Epithelial cell of proximal tubule (primary cell): Measurements from ENCODE around the gene PIF1. TPM values are rescaled to one million over a fixed set of nuclear protein-coding genes. Genes with fewer than 3 reads are reported as not detected.
A peak's percentile ranks its signal among the peaks of the same experiment; 100 is the strongest.

Source experiments
- DNase-seq: peaks from one replicate; pipeline ENCODE4 v3.0.0-alpha.2; 2011; ENCODE audit warnings: low read depth
- H3K4me3 ChIP-seq: 2 replicates; pipeline ENCODE4 v1.5.1; 2011; ENCODE audit warnings: low read depth, mild to moderate bottlenecking, low read length
- total RNA-seq: library from RNA; depleted of rRNA; stranded (reverse); fragments of >200 nt; gene quantifications from 2 replicates; pipeline ENCODE4 v1.2.3, GENCODE V29; 2015
- TF ChIP-seq, protein P1 (sequence below): conservative IDR thresholded peaks from 2 replicates; pipeline ENCODE4 v1.5.1; 2012; ENCODE audit warnings: low read depth, mild to moderate bottlenecking, low read length

Gene PIF1
- total RNA-seq, result 23.3 and 27.6 TPM in 2 replicates

GRCh38 chr15:64825431-64826294 is at the start of gene PIF1:
PIF1 (minus strand) TSS chr15:64825647; CDS start chr15:64824335, 1,312 bp downstream.
- peak within 1 kb of the TSS; percentile 67 for H3K4me3 ChIP-seq
- TF ChIP-seq, protein P1, sequence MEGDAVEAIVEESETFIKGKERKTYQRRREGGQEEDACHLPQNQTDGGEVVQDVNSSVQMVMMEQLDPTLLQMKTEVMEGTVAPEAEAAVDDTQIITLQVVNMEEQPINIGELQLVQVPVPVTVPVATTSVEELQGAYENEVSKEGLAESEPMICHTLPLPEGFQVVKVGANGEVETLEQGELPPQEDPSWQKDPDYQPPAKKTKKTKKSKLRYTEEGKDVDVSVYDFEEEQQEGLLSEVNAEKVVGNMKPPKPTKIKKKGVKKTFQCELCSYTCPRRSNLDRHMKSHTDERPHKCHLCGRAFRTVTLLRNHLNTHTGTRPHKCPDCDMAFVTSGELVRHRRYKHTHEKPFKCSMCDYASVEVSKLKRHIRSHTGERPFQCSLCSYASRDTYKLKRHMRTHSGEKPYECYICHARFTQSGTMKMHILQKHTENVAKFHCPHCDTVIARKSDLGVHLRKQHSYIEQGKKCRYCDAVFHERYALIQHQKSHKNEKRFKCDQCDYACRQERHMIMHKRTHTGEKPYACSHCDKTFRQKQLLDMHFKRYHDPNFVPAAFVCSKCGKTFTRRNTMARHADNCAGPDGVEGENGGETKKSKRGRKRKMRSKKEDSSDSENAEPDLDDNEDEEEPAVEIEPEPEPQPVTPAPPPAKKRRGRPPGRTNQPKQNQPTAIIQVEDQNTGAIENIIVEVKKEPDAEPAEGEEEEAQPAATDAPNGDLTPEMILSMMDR, result no peak
- DNase-seq, result peak; percentile 92

- TF ChIP-seq, protein P1, result no peak
- DNase-seq, result no peak
- H3K4me3 ChIP-seq, result no peak overlapping the region
These were observed 44.9 kb upstream of the PIF1 start for GRCh38 chr15:64870353-64870752.

GRCh38 chr15:64869501-64869900 is 44.1 kb upstream of the PIF1 start:
- TF ChIP-seq, protein P1, result no peak
- no peak overlapping the region for H3K4me3 ChIP-seq
- no peak for DNase-seq

- TF ChIP-seq, protein P1, result no peak
- H3K4me3 ChIP-seq, result no peak overlapping the region
- DNase-seq, result no peak
These were observed 40.6 kb upstream of the PIF1 start for GRCh38 chr15:64865998-64866520.

GRCh38 chr15:64865126-64865997 is 39.9 kb upstream of the PIF1 start:
- no peak for DNase-seq
- TF ChIP-seq, protein P1, result no peak
- no peak overlapping the region for H3K4me3 ChIP-seq

DNA sequence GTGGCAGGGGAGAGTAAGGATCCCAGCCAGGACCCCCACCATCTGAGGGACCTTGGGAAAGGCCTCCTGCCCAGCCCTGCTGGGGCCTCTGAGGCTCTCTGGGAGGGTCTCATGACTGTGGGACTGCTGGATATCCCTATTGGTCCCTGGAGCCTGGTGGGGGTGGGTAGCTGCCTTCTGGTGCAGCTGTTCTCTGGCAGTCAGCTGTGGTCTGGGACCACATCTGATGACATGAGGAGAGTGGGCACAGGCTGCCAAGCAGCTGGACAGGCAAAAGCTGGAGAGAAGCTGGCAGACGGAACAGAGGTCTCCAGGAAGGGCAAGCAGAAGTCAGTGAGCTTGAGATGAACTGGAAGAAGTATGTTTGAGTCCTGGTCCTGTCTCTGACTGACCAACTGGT is 38.6 kb upstream of the PIF1 start:
- TF ChIP-seq, protein P1, result no peak
- no peak for DNase-seq
- no peak overlapping the region for H3K4me3 ChIP-seq
